NCI-H345 treated with DMSO at 0.1 percent for 48 hours (cell line): ENCODE results near the gene CASZ1.
A peak's percentile ranks its signal among the peaks of the same experiment; 100 is the strongest.

Source experiments
- DNase-seq: peaks from one replicate; lab custom pipeline; 2025; ENCODE audit not compliant: unreplicated experiment; lab: John Stamatoyannopoulos, UW

Gene CASZ1, protein sequence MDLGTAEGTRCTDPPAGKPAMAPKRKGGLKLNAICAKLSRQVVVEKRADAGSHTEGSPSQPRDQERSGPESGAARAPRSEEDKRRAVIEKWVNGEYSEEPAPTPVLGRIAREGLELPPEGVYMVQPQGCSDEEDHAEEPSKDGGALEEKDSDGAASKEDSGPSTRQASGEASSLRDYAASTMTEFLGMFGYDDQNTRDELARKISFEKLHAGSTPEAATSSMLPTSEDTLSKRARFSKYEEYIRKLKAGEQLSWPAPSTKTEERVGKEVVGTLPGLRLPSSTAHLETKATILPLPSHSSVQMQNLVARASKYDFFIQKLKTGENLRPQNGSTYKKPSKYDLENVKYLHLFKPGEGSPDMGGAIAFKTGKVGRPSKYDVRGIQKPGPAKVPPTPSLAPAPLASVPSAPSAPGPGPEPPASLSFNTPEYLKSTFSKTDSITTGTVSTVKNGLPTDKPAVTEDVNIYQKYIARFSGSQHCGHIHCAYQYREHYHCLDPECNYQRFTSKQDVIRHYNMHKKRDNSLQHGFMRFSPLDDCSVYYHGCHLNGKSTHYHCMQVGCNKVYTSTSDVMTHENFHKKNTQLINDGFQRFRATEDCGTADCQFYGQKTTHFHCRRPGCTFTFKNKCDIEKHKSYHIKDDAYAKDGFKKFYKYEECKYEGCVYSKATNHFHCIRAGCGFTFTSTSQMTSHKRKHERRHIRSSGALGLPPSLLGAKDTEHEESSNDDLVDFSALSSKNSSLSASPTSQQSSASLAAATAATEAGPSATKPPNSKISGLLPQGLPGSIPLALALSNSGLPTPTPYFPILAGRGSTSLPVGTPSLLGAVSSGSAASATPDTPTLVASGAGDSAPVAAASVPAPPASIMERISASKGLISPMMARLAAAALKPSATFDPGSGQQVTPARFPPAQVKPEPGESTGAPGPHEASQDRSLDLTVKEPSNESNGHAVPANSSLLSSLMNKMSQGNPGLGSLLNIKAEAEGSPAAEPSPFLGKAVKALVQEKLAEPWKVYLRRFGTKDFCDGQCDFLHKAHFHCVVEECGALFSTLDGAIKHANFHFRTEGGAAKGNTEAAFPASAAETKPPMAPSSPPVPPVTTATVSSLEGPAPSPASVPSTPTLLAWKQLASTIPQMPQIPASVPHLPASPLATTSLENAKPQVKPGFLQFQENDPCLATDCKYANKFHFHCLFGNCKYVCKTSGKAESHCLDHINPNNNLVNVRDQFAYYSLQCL (N-terminal part only)

DNA sequence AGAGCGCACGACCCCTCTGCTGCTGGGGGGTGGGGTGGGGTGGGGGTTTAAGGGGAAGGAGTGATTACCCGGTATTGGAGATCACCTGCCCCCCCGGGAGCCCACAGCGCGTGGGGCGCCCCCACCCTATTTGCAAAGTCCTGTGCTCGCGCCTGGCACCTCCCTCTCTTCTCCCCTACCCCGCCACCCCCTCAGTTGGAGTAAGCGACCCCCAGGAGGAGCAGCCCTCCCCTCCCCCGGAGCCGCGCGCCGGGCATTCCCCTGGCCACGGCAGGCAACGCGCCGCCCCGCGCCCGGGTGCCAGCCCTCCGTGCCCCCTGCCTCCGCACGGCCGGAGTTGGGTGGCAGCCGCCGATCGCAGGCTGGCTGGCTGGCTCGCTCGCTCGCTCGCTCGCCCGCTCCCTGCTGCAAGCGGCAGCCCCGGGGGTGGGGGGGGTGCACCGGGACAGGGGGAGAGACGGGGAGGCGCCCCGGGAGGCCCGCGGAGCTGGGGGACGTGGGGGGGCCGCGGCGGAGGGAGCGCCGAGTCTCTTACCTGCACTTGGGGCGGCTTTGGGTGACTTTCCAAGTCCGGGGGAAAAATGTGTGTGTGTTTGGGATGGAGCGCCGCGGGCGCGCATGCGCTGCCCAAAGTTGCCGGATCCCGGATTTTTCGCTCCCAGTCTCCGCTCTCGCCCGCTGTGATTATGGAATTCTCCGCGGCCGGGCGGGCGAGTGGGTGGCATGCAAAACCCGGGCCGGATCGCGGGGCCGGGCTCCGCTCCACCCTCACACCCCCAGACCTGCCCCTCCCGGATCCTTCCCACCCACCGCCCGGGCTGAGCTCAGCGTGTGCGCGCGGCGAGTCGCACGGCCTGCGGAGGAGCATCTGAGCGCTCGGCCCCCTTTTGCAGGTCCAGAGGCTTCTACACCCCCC lies at the start of gene CASZ1:
Gene CASZ1 (minus strand): TSS at position 618 of the 916 bp plus-strand sequence. CDS start 102,757 bp downstream, outside the sequence.
- DNase-seq: peak; percentile 85

DNA sequence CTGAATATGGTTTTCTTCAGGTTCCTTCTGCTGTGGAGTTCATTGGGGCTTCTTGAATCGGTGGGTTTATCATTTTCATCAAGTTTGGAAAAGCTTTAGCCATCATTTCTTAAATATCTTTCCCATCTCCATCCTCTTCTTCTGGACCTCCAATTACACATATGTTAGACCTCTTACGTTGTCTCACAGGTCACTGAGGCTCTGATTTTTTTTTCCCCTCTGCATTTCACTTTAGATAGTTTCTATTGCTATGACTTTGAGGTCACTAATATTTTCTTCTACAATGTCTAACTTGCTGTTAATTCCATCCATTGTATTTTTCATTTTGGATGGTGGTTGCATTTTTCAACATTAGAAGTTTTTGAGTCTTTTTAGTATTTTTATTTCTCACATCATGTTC lies 47.3 kb upstream of the CASZ1 start:
- DNase-seq: no peak

DNA sequence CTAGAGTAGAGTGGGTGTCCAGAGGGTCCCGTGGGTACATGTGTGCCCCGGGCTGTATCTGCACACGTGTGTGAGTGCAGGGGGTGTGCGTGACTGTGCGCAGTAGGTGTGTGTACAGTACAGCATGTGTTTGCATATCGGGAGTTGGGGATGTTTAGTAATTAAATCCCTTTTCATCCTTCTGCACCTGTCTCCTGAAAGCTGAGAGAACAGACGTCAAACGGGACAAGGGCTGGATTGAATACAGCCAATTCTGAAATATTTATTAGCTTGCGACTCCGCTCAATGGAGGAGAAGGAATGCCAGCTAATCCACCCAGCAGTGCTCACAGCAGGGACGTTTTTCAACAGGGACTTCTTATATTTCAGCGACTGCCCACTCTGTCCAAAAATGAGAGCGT lies 44.7 kb upstream of the CASZ1 start:
- DNase-seq: peak; percentile 78

DNA sequence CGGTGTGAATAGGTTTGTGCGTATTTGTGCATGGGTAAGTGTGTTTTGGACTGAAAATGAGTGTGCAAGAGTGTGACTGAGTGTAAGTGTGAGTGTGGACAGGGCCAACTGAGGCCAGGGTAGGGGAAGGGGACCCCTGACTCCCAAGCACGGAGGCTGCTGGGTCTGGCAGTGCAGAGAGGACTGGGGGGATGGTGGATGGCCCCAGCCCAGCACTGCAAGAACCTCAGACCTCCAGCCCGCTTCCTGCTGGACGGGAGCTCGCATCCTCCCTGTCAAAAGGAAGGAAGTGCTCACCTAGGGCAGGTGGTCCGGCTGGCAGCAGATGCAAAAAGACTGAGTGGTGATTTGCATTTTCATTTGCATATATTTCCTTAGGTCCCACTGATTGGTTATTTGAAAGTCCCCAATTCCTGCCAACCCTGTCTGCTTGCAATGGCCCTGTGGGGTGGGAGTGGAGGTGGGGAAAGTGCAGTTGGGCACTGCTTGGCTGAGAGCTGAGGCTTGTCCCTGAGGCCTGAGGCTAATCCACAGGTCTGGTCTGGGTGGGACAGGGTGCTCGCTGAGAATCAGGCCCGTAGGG lies 42.8 kb upstream of the CASZ1 start:
- no peak for DNase-seq

DNA sequence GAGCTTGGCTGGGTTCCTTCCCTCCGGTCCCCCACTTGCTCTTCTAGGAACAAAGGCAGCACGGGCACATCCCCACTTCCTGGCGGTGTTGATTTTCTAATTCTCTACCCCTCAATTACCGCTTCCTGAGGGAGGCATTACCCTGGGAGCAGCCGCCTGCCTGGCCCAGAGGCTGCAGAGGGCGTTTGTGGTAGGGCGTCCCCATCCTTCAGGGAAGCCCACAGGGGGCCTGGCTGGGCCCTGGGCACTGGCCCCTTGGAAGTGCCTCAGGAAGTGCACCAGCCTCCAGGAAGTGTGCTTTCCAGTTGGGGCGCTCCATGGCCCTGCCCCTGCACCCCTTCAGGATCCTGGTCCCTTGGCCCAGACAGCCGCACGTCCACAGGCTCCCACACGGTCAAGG lies 42.1 kb upstream of the CASZ1 start:
- no peak for DNase-seq

DNA sequence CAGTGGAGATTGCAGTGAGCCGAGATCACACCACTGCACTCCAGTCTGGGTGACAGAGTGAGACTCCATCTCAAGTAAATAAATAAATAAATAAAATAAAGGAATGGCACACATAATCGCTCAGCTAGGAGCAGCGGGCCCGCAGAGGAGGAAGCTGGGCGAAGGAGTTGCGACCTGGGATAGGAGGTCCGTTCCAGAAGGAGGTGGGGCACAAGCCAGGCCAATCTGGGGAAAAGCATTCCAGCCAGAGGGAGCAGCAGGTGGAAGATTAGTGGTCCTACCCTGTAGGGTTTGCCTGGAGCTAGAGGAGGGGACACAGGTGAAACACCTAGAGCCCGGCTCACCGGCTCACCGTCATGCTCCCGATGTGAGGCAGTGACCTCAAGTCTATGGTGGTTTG lies 40.3 kb upstream of the CASZ1 start:
- DNase-seq: no peak

DNA sequence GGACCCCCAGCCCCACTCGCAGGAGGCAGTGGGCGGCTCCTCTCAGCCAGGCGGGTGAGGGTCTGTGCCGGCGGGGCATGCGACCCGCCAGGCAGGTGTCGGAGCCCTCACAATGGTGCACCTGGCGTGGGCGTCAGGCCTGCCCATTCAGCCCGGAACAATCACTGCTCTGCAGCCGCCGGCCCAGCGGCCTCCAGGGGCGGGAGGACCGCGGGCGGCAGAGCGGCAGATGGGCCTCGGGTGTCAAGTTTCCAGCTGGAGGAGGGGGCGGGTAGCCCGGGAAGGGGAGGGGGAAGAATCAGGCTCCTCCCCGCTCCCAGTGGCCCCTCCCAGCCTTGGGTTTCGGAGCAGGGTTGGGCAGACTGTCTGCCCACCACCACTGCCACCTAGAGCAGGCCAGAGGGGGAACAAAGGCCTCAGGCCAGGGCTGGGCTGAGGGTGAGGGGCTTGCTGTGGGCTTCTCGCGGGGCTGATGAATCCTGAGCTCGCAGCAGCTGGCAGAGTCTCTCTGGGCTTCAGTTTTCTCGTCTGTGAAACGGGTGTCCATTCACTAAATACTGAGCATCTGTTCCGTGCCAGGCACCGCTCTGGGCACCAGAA lies 39.5 kb upstream of the CASZ1 start:
- peak; percentile 86 for DNase-seq

DNA sequence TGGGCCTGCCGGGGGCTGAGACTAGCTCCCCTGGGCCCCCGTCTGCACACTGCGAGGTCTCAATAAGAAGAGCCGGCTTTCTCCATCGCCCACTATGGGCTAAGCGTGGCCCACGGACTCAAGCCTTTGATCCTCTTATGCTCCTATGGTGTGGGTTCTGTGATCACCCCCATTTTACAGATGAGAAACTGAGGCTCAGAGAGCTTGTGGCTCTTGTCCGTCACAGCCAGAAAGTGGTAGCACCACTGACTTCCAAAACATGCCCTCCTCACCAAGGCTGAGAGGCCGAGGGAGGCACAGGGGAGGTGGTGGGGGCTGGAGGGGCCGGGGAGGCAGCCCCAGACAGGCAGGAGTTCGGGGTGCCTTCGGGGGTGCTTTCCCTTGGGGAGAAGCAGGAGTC lies 39.0 kb upstream of the CASZ1 start:
- no peak for DNase-seq

DNA sequence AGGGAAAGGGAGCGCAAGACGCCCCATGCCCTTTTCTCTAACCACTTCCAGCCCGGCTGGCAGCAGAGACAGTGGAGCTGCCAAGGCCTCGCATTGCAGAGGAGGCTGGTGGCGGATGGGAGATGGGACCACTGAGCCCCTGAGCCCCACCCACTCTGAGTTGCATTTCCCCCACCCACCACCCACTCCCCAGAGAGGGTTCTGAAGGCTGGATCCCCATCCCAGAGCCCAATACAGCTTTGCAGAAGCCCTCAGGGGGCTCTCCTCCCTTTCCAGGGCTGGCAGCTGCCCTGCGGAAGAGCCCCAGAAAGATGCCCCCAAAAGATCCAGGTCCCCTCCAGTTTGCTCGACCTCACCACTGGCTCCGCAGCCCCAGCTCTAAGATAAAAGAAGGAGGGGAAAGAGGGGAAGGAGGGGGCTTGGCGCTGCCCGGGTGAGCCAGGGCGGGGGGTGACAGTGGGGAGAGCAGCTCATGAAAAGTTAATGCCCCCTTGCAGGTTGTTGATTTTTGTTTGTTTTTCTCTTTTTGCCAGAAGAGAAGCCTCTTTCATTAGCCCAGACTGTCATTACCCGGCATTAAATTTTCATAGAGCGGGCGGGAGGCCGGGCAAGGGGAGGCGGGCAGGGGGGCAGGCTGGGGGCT lies 38.4 kb upstream of the CASZ1 start:
- peak; percentile 55 for DNase-seq

DNA sequence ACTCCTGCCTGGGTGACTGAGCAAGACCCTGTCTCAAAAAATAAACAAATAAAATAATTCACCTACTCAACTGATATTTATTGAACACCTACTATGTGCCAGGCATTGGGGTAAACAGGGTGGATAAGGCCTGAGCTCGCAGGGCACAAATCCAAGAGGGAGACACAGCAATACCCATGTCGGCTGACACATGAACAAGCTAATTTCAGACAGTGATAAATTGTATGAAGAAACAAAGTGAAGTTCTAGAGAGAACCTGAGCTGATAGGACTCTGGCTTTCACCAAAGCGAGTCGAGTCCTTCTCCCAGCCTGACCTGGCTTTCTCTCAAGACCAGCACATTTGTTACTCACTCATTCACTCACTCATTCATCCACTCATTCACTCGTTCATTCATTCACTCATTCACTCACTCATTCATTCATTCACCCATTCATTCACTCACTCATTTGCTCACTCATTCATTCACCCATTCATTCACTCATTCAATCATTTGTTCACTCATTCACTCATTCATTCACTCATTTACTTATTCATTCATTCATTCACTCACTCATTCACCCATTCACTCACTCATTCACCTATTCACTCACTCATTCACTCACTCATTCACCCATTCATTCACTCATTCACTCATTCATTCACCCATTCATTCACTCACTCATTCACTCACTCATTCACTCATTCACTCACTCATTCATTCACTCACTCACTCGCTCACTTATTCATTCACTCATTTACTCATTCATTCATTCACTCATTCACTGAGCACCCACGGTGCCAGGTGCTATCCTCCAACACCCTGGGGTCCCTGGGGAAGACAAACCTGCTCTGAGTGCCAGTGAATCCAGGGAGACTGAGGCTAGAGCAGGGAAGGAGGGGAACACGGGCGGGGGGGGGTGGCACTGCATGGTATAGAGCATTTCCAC lies 37.4 kb upstream of the CASZ1 start:
- DNase-seq: no peak

DNA sequence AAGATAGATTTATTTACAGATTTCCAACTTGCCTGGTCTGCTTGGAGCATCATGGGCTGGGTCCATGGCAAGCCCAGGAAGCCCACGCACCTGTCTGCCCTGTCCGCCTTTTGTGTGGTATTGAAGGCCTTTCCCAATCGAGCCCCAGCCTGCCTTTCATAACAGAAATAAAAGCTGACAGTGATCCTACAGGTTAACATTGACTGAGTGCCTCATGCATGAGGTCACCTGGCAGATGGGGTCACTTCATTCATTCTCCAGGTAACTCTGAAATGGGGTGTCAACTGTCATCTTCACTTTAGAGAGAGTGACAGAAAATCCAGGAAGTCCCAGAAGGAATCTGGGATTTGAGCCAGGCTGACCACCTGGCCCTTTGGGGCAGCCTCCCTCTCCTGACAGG lies 36.3 kb upstream of the CASZ1 start:
- DNase-seq: no peak

DNA sequence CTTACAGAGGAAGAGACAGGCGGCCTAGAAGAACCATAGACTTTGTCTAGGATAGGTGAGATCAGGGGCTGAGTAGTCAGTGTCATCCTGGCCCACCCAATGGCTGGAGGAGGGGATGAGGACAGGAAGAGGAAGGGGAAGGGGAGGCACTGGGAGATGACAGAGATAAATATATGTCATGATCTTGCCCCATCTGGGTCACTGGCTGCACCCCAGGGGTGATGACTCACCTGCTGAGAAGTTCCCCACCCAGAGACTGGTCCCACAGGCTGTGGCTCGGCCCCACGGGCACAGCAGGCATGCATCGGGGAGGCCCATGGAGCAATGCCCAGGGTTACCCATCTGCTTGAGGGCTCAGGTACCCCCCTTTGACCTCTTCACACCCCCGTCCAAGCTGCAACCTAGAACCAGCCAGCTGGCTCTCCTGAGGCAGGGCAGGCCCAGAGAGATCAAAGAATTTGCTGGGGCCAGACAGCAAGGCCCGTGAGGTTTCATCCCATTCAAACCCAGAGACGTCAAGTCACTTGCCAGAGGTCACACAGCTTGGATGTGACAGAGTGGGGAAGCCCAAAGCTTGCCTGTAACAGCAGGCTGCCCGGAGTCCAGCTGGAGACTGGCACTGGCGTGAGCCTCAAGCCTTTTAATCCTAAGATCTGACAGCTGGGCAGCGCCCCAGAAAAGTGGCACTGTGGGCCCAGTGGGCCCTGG lies 34.7 kb upstream of the CASZ1 start:
- DNase-seq: no peak

DNA sequence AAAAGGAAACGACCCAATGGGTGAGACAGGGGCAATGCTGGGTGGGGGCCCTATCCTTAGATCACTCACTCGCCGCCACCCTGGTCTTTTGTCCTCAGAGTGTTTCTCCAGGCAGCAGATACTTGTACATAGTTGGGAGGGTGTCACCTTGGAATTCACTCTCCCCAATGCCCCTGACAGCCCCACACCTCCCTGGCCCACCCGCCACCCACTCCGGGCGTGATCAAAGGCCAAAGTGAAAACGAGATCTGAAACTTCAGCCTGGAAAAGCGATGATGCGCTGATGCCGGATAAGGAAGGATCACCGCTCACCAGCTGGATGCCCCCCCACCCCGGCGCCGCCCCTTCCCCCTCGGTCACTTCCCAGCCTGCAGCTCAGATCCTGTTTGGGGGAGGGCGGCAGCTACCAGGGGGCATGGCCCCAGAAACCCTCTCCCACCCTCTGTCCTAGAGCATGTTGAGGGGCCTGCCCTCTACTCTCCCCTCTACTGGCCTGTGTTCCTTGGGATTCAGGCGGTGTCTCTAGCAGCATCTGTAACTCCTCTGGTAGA lies 33.6 kb upstream of the CASZ1 start:
- DNase-seq: no peak

DNA sequence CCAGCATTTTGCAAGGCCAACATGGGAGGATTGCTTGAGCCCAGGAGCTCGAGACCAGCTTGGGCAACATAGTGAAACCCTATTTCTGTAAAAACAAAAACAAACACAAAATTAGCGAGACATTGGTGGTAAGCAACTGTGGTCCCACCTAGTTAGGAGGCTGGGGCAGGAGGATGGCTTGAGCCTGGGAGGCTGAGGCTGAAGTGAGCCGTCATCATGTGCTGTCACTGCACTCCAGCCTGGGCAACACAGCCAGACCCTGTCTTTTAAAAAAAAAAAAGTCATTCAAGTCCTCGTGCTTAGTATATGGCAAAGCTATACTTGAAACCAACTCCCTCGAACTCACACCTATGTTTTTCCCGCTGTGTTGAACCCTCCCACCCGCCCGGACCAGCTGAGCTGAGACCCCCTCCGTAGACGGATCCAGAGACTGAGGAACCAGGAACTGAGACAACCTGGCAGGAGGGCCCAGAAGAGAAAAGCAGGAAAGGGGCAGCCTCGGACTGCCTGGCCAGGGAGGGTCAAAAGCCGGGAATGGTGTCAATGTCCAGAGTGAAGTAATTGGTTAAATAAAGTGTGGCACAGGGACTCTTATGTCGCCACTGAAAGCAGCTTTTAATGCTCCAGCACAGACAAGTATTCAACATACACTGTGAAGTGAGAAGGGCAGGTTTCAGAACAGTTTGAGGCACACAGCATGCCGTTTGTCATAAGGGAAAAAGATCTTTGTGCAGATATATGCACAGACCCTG lies 32.8 kb upstream of the CASZ1 start:
- no peak for DNase-seq

DNA sequence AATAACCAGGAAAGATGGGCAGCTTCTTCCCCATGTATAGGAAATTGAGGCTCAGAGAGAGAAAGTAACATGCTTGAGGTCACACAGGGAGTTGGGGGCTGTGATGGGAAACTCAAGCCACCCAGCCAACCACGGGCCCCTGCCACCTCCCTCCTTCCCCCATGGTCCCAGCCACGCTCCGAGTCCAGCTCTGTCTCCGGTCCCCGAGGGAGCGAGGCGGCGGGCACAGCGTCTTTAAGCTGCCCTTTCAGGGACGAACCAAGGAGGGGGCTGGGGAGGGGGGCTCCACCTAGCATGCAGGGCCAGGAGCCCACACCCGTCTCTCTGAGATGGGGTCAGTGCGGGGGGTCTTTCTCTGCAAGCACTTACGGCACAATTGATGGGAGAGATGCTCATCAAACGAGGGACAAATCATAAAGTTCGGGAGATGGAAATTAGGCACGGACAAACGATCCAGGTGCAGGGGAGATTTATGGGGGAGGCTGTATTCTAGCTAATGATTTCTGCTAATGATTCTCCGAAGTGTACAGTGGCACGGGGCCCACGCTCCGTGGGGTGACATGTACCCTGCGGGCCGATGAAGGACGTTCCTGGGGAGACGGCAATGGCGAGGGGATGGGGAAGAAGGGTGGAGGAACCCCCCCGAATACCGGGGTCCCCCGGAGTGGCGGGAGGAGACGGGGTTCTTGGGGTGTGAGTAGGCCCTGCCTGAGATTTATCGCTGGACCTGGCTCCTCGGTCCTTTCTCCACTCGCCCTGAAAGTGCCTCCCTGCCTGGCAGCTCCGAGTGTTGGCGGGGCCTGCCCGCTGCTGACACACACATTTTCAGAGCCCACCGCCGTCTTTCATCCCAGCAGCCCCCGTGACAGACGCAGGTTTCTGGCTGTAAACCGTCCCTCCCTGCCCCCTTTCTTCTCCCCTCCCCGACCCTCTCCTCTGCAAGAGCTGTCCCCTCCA lies 31.2 kb upstream of the CASZ1 start:
- DNase-seq: no peak
